Measurements from ENCODE around the gene FYN.

The FYN gene

GRCh38 chr6:111784433-111784832 lies 88.8 kb downstream of the FYN start:
- DNase-seq, result no peak

- no peak for DNase-seq
Measured at GRCh38 chr6:111782887-111783466, 90.3 kb downstream of the FYN start.

- no peak for DNase-seq
Measured at GRCh38 chr6:111782192-111782809, 91.0 kb downstream of the FYN start.

GRCh38 chr6:111781041-111781708 lies 92.1 kb downstream of the FYN start:
- no peak for DNase-seq

- DNase-seq, result no peak
Measured at GRCh38 chr6:111780393-111780792, 92.9 kb downstream of the FYN start.

- DNase-seq, result no peak
Measured at GRCh38 chr6:111779660-111780059, 93.6 kb downstream of the FYN start.

- no peak for DNase-seq
Measured at GRCh38 chr6:111779031-111779430, 94.2 kb downstream of the FYN start.

GRCh38 chr6:111777357-111777756 lies 95.9 kb downstream of the FYN start:
- DNase-seq, result no peak

GRCh38 chr6:111776236-111777221 lies 96.7 kb downstream of the FYN start:
- no peak for DNase-seq

- DNase-seq, result no peak
Measured at GRCh38 chr6:111775145-111775922, 97.9 kb downstream of the FYN start.

GRCh38 chr6:111774346-111774703 lies 98.9 kb downstream of the FYN start:
- no peak for DNase-seq

- no peak for DNase-seq
Measured at GRCh38 chr6:111773501-111774345, 99.5 kb downstream of the FYN start.

- no peak for DNase-seq
Measured at GRCh38 chr6:111772381-111772780, 100.9 kb downstream of the FYN start.

GRCh38 chr6:111771629-111772028 lies 101.6 kb downstream of the FYN start:
- no peak for DNase-seq

- DNase-seq, result no peak
Measured at GRCh38 chr6:111771094-111771432, 102.2 kb downstream of the FYN start.

- DNase-seq, result no peak
Measured at GRCh38 chr6:111770263-111771093, 102.8 kb downstream of the FYN start.

- DNase-seq, result no peak
Measured at GRCh38 chr6:111769365-111770152, 103.7 kb downstream of the FYN start.

GRCh38 chr6:111768431-111768770 lies 104.9 kb downstream of the FYN start:
- no peak for DNase-seq

- no peak for DNase-seq
Measured at GRCh38 chr6:111767752-111768430, 105.4 kb downstream of the FYN start.

Data from activated T-cell treated with anti-CD3 and anti-CD28 coated beads, Interleukin-2, amount 50 U/mL, for 1 hour (primary cell).